T-helper 17 cell (primary cell): ENCODE measurements around the gene CRACDL. TPM values are rescaled to one million over a fixed set of nuclear protein-coding genes. Genes with fewer than 3 reads are reported as not detected.

ENCODE experiments used
- ATAC-seq: fragments of 150-1000 bp; cut with Tn5 transposase; 2 replicates; pipeline ENCODE4 v1.10.0; 2021; ENCODE audit warnings: mild to moderate bottlenecking, moderate library complexity
- DNase-seq, 3 donors: peaks; one replicate each; pipeline versions ENCODE4 v3.0.0 to v3.0.0-alpha.2; 2020 to 2021
- H3K9me3 ChIP-seq: one replicate; pipeline ENCODE4 v1.7.0; 2013; ENCODE audit warnings: low read length, mild to moderate bottlenecking; ENCODE audit not compliant: control insufficient read depth, poor library complexity, severe bottlenecking
- H3K27ac Mint-ChIP-seq: one replicate; pipeline ENCODE4 v1.8.0; 2022; ENCODE audit warnings: mild to moderate bottlenecking, moderate library complexity, mixed read lengths
- H3K27me3 Mint-ChIP-seq: one replicate; pipeline ENCODE4 v1.8.0; 2022; ENCODE audit warnings: mixed read lengths
- H3K36me3 Mint-ChIP-seq: one replicate; pipeline ENCODE4 v1.8.0; 2022; ENCODE audit warnings: low read depth, mixed read lengths
- H3K4me1 Mint-ChIP-seq: one replicate; pipeline ENCODE4 v1.8.0; 2022; ENCODE audit warnings: mild to moderate bottlenecking, mixed read lengths
- H3K4me3 Mint-ChIP-seq: one replicate; pipeline ENCODE4 v1.8.0; 2022; ENCODE audit warnings: mild to moderate bottlenecking, moderate library complexity, mixed read lengths
- total RNA-seq, 4 donors: library from RNA in 2 of 4; stranded (reverse) in 2 of 4; gene quantifications; one replicate each; pipeline ENCODE4 v1.2.3 and lab custom pipeline; 2022 to 2026

CRACDL gene
- total RNA-seq, 2 donors from 2014 or later = 0.29 to 0.55 TPM

DNA sequence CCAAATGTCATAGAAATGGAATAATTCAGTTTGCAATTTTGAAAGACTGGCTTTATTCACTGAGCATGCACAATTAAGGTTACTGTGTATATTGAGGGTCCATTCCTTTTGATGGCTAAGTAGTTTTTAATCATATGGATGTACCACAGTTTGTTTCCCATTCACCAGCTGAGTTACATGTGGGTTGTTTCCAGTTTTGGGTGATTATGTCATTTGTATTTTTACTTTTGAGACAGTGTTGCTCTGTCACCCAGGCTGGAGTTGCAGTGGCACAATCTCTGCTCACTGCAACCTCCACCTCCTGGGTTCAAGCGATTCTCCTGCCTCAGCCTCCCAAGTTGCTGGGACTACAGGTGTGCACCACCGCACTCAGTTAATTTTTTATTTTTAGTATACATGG is 124.3 kb downstream of the CRACDL start:
- H3K4me3 Mint-ChIP-seq = no peak overlapping the region
- H3K27ac Mint-ChIP-seq = no peak overlapping the region
- peaks cover 7% of the 10 kb centered on the region for H3K36me3 Mint-ChIP-seq
- ATAC-seq (no peak), DNase-seq (no peak)
- peaks cover 16% of the 10 kb centered on the region for H3K4me1 Mint-ChIP-seq
- H3K9me3 ChIP-seq = no peaks in the 10 kb centered on the region
- H3K27me3 Mint-ChIP-seq = peaks cover 7% of the 10 kb centered on the region

DNA sequence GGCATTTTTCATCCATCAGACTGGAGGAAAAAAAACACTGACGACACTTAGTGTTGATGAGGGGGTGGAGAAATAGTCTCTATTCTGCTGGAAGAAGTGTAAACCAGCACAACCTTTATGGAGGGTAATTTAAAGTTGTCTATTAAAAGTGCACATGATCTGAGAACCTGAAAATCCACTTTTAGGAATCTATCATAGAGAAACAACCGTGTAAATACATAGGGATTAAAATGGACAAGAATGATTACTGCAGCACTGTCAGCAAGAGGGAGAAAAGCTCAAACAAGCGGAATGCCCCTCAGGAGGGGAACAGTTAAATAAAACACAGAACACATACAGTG is 125.5 kb downstream of the CRACDL start:
- no peaks in the 10 kb centered on the region for H3K27me3 Mint-ChIP-seq
- no peak for ATAC-seq
- H3K4me1 Mint-ChIP-seq = peaks cover 13% of the 10 kb centered on the region
- H3K27ac Mint-ChIP-seq = no peak overlapping the region
- H3K9me3 ChIP-seq = no peaks in the 10 kb centered on the region
- no peak for DNase-seq
- H3K4me3 Mint-ChIP-seq = no peak overlapping the region
- peaks cover 2% of the 10 kb centered on the region for H3K36me3 Mint-ChIP-seq

GRCh38 chr2:98809878-98810587 is 126.0 kb downstream of the CRACDL start:
- ATAC-seq = no peak
- Mint-ChIP-seq H3K4me3 (no peak overlapping the region), H3K27ac (no peak overlapping the region), H3K36me3 (peaks cover 2% of the 10 kb centered on the region), H3K27me3 (no peaks in the 10 kb centered on the region), H3K4me1 (peaks cover 10% of the 10 kb centered on the region)
- H3K9me3 ChIP-seq = no peaks in the 10 kb centered on the region
- DNase-seq = no peak

DNA sequence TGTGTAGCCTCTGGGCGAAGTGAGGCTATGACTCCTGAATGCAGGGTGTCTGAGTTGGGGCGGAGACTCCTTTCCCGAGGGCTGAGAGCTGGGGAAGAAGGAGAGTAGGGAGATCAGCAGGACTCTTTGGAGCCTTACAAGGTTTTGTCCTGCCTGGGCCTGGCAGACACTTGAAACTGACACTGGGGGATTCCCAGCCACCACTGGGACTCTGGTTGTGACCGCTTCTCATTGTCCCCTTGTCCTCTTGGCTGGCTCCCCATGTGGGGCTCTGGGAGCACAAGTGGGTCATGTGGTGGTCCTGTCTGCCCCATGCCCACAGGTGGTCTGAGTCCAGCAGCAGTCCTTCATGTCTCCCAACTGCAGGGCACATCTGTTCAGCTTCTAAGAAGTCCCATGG is 126.9 kb downstream of the CRACDL start:
- Mint-ChIP-seq H3K27me3 (no peaks in the 10 kb centered on the region), H3K4me3 (no peak overlapping the region), H3K36me3 (no peaks in the 10 kb centered on the region), H3K27ac (no peak overlapping the region), H3K4me1 (peaks cover 9% of the 10 kb centered on the region)
- no peaks in the 10 kb centered on the region for H3K9me3 ChIP-seq
- ATAC-seq (no peak), DNase-seq (no peak)

DNA sequence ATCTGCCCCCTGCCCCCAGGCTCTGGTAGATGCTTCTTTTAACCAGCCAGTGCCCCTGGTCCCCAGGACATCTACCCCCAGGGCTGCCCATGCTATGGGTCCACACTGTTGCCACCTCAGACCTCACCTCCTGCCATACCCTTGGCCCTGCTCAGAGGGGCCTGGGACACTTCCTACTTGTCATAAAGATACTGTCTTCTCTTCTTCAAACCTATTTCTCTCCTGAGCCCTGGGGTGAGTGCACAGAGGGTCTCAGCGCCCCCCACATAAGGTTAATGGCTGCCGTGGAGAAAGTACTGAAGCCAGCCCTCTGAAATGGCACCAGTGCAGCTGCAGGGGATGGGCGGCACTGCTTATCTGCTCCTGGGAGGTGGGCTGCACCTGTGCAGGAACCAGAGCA is 127.5 kb downstream of the CRACDL start:
- no peaks in the 10 kb centered on the region for H3K9me3 ChIP-seq
- Mint-ChIP-seq H3K4me3 (no peak overlapping the region), H3K27ac (no peak overlapping the region), H3K27me3 (no peaks in the 10 kb centered on the region), H3K36me3 (no peaks in the 10 kb centered on the region), H3K4me1 (peaks cover 9% of the 10 kb centered on the region)
- ATAC-seq = no peak
- DNase-seq = no peak

DNA sequence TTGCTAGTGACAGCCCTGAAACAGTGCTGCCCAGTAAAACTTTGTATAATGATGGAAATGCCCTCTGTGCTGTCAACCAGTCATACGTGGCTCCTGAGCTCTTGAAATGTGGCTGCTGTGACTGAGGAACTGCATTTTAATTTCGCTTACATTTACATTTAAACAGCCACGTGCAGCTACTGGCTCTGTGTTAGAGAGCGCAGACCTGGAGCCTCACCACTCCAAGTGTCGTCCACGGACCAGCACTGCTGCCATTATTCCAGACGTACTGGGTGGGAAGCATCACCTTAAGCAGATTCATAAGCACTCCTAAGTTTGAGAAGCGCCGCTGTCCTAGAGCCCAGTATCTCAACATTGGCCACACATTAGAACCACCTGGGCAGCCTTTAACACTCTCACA is 128.1 kb downstream of the CRACDL start:
- DNase-seq = no peak
- H3K36me3 Mint-ChIP-seq = no peaks in the 10 kb centered on the region
- no peak for ATAC-seq
- no peak overlapping the region for H3K4me3 Mint-ChIP-seq
- no peaks in the 10 kb centered on the region for H3K9me3 ChIP-seq
- no peaks in the 10 kb centered on the region for H3K27me3 Mint-ChIP-seq
- no peak overlapping the region for H3K27ac Mint-ChIP-seq
- peaks cover 9% of the 10 kb centered on the region for H3K4me1 Mint-ChIP-seq

GRCh38 chr2:98807221-98807620 is 128.8 kb downstream of the CRACDL start:
- no peaks in the 10 kb centered on the region for H3K27me3 Mint-ChIP-seq
- ATAC-seq (peak; percentile 74), DNase-seq (no peak)
- no peaks in the 10 kb centered on the region for H3K36me3 Mint-ChIP-seq
- H3K4me1 Mint-ChIP-seq = peaks cover 9% of the 10 kb centered on the region
- no peak overlapping the region for H3K4me3 Mint-ChIP-seq
- H3K27ac Mint-ChIP-seq = no peak overlapping the region
- no peaks in the 10 kb centered on the region for H3K9me3 ChIP-seq

- Mint-ChIP-seq H3K4me1 (peaks cover 8% of the 10 kb centered on the region), H3K27ac (peak overlapping the region; percentile 59), H3K4me3 (no peak overlapping the region), H3K27me3 (no peaks in the 10 kb centered on the region), H3K36me3 (peaks cover 2% of the 10 kb centered on the region)
- H3K9me3 ChIP-seq = no peaks in the 10 kb centered on the region
- no peak for DNase-seq
- ATAC-seq = no peak
Measured at GRCh38 chr2:98806236-98806697, 129.8 kb downstream of the CRACDL start.

DNA sequence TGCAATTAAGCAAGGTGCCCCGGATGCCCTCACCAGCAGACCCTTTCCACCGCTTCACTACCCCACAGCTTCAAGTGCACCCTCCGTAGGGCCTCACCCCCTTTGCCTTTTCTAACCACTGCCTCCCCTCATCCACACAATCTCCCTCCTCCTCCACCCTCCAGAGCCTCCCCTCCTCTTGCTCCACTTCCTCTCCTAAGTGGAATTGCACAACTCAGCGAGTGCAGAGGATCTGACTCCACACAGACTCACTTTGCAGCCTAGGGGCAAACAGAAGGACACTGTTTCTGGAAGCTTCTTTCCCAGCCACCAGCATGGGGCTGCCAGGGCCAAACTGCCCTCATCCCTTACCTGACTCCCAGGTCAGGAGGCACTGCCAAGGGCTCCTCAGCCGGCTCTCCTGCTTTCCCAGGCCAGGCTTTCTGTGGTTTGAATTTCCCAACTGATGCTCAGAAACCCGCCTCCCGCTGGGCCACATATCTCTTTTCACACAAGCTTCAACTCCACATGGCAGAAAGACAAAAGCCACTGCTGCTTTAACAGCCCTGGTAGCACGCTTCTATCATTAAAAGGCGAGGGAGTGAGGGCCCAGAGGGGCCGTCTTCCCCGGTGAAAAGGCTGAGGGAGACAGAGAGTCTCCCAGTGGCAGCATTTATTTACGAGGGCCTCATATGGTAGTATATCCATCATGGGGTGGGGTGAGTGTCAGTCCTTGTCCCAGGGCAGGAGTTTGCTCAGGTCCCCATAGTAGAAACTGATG is 130.4 kb downstream of the CRACDL start:
- no peak overlapping the region for H3K4me3 Mint-ChIP-seq
- no peak for DNase-seq
- no peaks in the 10 kb centered on the region for H3K9me3 ChIP-seq
- peak overlapping the region; percentile 59 for H3K27ac Mint-ChIP-seq
- peaks cover 2% of the 10 kb centered on the region for H3K36me3 Mint-ChIP-seq
- ATAC-seq = no peak
- H3K27me3 Mint-ChIP-seq = no peaks in the 10 kb centered on the region
- H3K4me1 Mint-ChIP-seq = peaks cover 8% of the 10 kb centered on the region

DNA sequence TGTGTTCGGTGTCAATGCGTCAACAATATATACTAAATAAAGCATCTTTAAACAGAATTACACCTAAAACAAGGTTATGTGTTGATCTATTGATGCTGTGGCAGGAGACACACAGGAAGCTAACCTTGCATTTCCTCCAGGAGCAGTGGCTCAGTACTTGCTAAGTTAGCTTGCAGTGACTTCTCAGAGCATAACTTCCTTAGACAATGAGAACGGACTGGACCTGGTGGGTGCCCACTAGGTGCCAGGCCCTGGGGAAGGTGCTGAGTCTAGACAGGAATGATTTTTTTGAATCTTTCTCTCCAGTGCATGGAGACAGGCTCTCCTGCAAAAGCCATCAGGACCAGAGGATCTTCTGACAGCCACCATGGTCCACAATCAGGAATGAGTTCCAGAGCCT is 131.3 kb downstream of the CRACDL start:
- no peak for ATAC-seq

GRCh38 chr2:98804265-98804650 is 131.8 kb downstream of the CRACDL start:
- no peak for ATAC-seq
- Mint-ChIP-seq H3K4me3 (no peak overlapping the region), H3K27ac (no peak overlapping the region), H3K4me1 (peaks cover 14% of the 10 kb centered on the region), H3K36me3 (peaks cover 4% of the 10 kb centered on the region), H3K27me3 (peaks cover 6% of the 10 kb centered on the region)
- H3K9me3 ChIP-seq = no peaks in the 10 kb centered on the region
- DNase-seq = no peak

More for the DNA sequence above, 131.3 kb downstream of the CRACDL start:
- no peaks in the 10 kb centered on the region for H3K9me3 ChIP-seq
- no peak overlapping the region for H3K27ac Mint-ChIP-seq
- peaks cover 2% of the 10 kb centered on the region for H3K27me3 Mint-ChIP-seq
- peaks cover 11% of the 10 kb centered on the region for H3K4me1 Mint-ChIP-seq
- DNase-seq = no peak
- H3K4me3 Mint-ChIP-seq = no peak overlapping the region
- peaks cover 3% of the 10 kb centered on the region for H3K36me3 Mint-ChIP-seq

GRCh38 chr2:98803405-98804264 is 132.4 kb downstream of the CRACDL start:
- no peak overlapping the region for H3K4me3 Mint-ChIP-seq
- DNase-seq (no peak), ATAC-seq (no peak)
- H3K27ac Mint-ChIP-seq = no peak overlapping the region
- no peaks in the 10 kb centered on the region for H3K9me3 ChIP-seq
- peaks cover 14% of the 10 kb centered on the region for H3K4me1 Mint-ChIP-seq
- peaks cover 6% of the 10 kb centered on the region for H3K27me3 Mint-ChIP-seq
- peaks cover 4% of the 10 kb centered on the region for H3K36me3 Mint-ChIP-seq

- Mint-ChIP-seq H3K27me3 (peaks cover 6% of the 10 kb centered on the region), H3K27ac (no peak overlapping the region), H3K36me3 (peaks cover 4% of the 10 kb centered on the region), H3K4me1 (peaks cover 14% of the 10 kb centered on the region), H3K4me3 (no peak overlapping the region)
- DNase-seq (no peak), ATAC-seq (no peak)
- no peaks in the 10 kb centered on the region for H3K9me3 ChIP-seq
Measured at GRCh38 chr2:98802344-98802743, 133.7 kb downstream of the CRACDL start.
